HG03457 (cell line): ENCODE data around the gene CEP63.
A peak's percentile ranks its signal among the peaks of the same experiment; 100 is the strongest.

Experiments
- ATAC-seq: cut with Tn5 transposase; IDR thresholded peaks from one replicate; pipeline ENCODE4 v1.9.1; 2021; ENCODE audit warnings: moderate number of reproducible peaks; ENCODE audit not compliant: unreplicated experiment

CEP63 gene

GRCh38 chr3:134466331-134466730 is 19.5 kb upstream of the CEP63 start:
- ATAC-seq = no peak

GRCh38 chr3:134468519-134468918 is 17.3 kb upstream of the CEP63 start:
- no peak for ATAC-seq

- no peak for ATAC-seq
Measured at GRCh38 chr3:134471521-134472193, 14.2 kb upstream of the CEP63 start.

- no peak for ATAC-seq
Measured at GRCh38 chr3:134472831-134473230, 13.0 kb upstream of the CEP63 start.

GRCh38 chr3:134473868-134474546 is 11.8 kb upstream of the CEP63 start:
- ATAC-seq = no peak

- ATAC-seq = no peak
Measured at GRCh38 chr3:134474956-134475355, 10.9 kb upstream of the CEP63 start.

GRCh38 chr3:134476306-134476705 is 9.6 kb upstream of the CEP63 start:
- ATAC-seq = no peak

GRCh38 chr3:134477002-134477401 is 8.9 kb upstream of the CEP63 start:
- ATAC-seq = no peak

- ATAC-seq = no peak
Measured at GRCh38 chr3:134477938-134478337, 7.9 kb upstream of the CEP63 start.

- no peak for ATAC-seq
Measured at GRCh38 chr3:134480546-134480945, 5.3 kb upstream of the CEP63 start.

- no peak for ATAC-seq
Measured at GRCh38 chr3:134481166-134481565, 4.7 kb upstream of the CEP63 start.

GRCh38 chr3:134482622-134483021 is 3.2 kb upstream of the CEP63 start:
- no peak for ATAC-seq

GRCh38 chr3:134483195-134483900 is 2.5 kb upstream of the CEP63 start:
- no peak for ATAC-seq

GRCh38 chr3:134485075-134485717 is 661 bp upstream of the CEP63 start:
- peak; percentile 3 for ATAC-seq

- ATAC-seq = peak; percentile 0
Measured at GRCh38 chr3:134486577-134487041, 752 bp downstream of the CEP63 start.

GRCh38 chr3:134487406-134487805 is 1.5 kb downstream of the CEP63 start:
- no peak for ATAC-seq

GRCh38 chr3:134494495-134494894 is 8.6 kb downstream of the CEP63 start:
- ATAC-seq = no peak

GRCh38 chr3:134495980-134496379 is 10.1 kb downstream of the CEP63 start:
- ATAC-seq = no peak

GRCh38 chr3:134496471-134497071 is 10.7 kb downstream of the CEP63 start:
- no peak for ATAC-seq

GRCh38 chr3:134503266-134503665 is 17.4 kb downstream of the CEP63 start:
- ATAC-seq = no peak

GRCh38 chr3:134504132-134504531 is 18.3 kb downstream of the CEP63 start:
- no peak for ATAC-seq
